ENCODE results near the gene ATPAF1.

The ATPAF1 gene

GRCh38 chr1:46616277-46617107 is 51.7 kb downstream of the ATPAF1 start, which contains the start of gene MOB3C:
Gene MOB3C (minus strand): TSS chr1:46616811. CDS start chr1:46613321, 3,490 bp downstream.
- DNase-seq (ENCODE audit: low read depth in 2 of 2) = peak; percentile 58 to 76

DNA sequence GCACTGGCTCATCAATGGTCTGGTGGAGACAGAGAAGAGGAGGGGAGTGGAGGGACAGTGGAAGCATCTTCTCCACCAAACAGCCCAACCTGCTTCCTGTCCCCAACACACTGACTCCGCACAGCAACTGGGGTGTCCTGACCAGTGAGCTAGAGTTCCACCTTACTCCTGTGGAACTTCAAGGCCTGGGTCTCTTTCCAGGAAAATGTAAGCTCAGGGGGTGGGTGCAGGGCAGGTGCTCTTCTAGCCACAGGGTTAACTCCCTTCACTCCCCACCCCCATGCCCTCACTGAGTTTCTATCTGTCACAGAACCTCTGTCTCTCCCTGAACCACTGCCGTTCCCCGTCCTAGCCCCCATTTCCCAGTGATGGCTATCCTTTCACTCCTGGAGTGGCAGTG is 52.4 kb downstream of the ATPAF1 start:
- no peak for DNase-seq (ENCODE audit: low read depth in 2 of 2)

- no peak for DNase-seq (ENCODE audit: low read depth in 2 of 2)
Observed at GRCh38 chr1:46615088-46615487, 53.1 kb downstream of the ATPAF1 start.

- no peak for DNase-seq (ENCODE audit: low read depth in 2 of 2)
Observed at GRCh38 chr1:46614604-46614984, 53.6 kb downstream of the ATPAF1 start.

DNA sequence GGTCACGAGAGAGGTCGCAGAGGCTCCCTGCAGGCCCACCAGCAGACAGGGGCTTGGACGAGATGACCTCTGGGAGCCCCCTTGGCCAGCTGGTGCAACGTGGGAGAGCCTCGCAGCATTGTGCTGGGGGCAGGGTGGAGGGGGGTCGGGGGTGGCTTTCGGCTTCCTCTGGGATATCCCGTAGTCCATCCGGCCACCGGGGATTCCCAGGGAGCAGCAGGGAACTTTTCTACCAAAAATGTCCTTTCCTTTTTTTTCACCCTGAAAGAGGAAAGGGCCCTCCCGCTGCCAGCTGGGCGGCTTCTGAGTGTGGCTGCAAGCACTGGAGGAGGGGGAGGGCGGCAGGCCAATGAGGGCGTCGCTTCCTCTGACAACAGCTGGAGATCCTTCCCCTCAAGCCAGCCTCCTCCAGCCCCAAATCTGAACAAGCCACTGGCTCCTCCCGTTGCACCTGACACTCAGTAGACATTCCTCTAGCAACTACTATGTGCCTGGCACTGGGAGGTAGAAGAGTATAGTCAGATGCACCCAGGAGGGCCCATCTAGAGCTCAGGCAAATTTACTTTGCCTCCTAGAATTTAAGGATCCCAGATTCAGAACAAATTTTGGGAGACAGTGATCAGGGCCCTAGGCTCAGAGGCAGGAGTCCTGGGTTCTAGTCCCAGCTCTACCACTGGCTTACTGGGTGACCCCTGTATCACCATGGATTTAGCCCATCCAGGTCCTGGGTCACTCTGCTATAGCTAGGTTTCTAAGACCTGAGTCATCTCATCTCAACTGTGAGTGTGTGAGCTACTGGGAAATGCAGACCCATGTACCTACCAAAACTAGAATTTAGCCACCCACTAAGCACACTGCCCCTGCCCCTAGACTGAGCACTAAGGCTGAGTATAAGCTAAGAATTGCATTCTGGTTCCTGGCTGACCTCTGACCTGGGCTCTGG is 54.2 kb downstream of the ATPAF1 start:
- no peak for DNase-seq (ENCODE audit: low read depth in 2 of 2)

DNA sequence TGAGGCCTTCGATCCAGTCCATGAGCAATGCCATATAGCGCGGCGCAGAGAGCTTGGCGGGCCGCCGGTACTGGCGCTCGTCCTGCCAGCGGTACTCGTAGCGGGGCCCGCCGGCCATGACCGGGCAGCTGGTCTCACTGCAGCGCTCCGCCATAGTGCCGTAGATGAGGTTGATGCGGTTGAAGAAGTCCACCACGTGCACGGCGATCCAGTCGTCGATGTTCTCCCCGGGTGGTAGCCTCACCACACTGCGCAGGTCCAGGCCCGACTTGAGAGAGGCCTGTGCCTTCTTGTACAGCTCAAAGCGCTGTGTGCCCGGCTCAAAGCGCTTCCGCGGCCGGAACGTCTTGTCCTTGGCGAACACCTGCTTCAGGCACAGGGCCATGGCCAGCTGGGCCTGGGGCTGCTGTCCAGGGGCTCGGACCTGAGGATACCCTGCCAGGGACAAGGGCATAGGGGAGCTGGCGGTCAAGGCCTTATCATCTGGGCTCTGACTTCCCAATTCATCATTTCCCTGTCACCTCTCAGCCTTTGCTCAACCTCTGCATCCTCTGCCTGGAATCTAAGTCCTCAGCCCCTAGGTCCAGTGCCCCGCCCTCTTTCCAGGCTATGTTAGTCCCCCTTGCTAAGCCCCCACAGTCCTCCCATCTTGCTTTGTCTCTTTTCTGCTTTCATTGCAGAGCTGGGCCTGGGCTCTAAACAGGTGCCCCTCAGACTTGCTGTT is 55.1 kb downstream of the ATPAF1 start:
- DNase-seq (ENCODE audit: low read depth in 2 of 2) = no peak

GRCh38 chr1:46611691-46612221 is 56.4 kb downstream of the ATPAF1 start:
- DNase-seq (ENCODE audit: low read depth in 2 of 2) = no peak

DNA sequence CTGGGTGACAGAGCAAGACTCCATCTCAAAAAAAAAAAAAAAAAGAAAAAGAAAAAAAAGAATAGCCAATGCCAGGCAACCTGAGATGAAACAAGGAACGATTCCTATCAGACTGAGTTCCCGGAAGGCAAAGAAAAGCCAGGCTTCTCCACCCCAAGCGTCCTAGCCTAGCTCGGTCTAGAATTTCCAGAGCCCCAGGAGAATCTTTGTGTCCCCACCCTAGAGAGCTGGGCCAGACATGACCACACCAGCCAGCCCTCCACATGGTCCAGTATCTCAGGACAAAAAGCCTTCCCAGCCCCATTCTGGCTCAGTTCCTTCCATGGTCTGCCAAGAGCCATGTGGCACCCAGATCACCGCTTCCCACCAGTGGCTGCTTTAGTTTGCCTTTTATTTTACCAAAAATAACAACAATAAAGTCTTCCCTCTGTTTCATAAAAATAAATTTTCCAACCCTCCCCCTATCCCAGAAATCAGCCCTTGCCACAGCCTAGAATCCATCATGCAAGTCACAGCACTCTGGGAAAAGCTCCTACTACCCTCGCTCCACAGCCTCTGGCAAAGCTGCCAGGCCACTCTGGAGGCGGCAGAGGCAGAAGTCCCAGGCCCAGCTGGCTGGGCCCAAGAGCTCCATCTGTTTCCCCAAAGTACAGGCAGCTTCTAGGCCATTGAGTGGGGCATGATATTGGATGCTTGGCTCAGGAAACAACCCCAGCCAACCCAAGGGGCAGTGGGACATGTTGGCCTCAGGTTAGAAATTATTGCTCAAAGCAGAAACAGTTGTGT is 60.6 kb downstream of the ATPAF1 start:
- DNase-seq (ENCODE audit: low read depth in 2 of 2) = no peak

DNA sequence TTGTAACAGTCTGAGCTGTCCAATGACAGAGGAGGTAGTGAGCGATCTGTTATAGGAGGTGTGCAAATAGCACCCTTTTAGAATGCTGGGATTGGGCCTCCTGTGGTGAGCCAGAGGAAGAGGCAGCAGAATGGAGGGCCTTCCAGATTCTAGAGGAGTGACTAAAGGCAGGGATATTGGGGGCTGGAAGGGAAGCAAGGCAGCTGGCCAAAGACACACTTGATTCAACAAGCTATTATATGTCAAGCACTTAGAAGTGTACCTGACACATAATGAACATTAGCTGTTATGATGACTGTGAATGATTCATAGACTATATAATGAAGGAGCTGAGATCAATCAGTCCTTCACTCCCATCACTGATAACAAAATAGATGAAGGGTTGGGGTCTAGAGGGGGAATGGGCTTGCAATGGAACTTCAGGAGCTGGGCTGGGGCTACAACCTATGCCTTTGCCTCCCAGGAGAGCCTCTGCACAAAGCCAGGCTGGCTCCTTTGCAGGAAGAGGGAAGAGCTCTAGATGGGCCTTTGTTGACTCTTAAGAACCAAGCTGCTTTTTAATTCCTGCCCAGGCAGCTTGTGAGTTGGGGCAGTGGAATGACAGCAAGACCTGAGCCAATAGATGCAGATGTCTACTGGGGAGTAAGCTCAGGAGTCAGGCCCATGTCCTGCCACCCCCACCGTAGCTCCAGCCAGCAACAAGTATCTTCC is 61.8 kb downstream of the ATPAF1 start:
- no peak for DNase-seq (ENCODE audit: low read depth in 2 of 2)

- DNase-seq (ENCODE audit: low read depth in 2 of 2) = no peak
Observed at GRCh38 chr1:46605232-46605631, 62.9 kb downstream of the ATPAF1 start.

DNA sequence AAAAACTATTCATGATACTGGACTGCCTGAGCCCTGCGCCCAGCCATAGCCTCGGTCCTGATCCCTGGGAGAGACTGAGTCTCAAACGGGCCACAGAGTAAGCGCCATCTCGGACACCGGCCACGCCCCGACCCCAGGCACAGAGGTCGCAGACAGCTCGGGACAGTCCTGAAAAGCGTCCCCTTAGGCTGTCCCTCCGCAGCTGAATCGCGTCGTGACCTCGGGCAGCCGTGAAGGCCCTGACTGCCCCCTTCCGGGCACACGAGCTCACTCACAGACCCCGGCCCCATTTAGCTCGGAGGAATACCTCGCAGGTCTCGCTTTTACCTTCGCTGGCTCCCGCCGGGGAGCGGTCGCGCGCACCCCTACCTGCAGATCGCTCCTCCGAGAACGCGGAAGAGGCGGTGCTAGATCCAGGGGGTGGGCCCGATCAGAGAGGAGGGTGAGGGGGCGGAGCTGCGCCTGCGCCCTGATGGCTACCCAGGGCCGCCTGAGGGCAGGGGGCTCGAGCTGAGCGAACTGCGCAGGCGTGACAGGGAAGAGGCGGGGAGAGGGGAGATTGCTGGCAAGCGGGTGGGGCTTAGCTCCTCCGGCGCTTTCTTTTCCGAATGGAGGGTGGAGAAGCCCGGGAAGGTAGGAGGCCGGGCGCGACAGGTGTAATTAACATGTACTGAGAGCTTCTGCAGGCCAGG is 64.2 kb downstream of the ATPAF1 start, which contains the start of gene MKNK1:
MKNK1 (minus strand) TSS at position 411 of the 692 bp plus-strand sequence. CDS start 20,941 bp downstream, outside the sequence.
- DNase-seq (ENCODE audit: low read depth in 2 of 2) = peak; percentile 96 to 97

GRCh38 chr1:46603481-46603857 is 64.7 kb downstream of the ATPAF1 start:
- DNase-seq (ENCODE audit: low read depth in 2 of 2) = no peak

DNA sequence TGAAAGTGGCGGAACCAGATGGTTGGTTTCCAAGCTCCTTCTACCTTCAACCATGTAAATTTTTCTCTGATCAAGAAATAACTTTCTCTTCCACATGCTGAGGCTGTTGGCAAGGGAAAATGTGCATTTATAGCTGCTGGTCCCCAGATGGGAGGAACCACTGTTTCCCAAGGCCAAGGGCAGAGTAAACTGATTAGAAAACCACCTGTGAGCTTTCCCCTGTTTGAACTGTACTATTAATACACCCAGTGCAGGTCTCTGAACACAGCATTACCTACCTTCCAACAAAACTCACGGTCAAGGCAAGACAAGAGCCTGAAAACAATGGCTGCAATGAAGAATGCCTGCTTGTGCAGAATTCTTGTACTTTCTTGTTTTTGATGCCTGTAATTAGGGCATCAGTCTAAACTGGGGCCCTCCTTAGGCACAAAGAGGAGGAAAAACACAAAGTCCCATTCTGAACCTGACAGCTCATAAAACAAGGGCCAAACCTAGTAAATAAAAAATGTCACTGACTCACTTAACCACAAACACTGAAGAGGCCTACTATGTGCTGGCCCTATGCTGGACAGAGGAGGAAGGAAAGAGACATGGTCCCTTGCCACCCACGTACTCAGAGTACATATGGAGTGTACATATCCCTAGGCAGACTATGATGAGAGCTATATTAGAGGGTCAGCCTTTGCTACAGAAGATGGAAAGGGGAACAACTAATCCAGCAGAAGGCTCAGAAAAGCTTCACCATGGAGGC is 66.7 kb downstream of the ATPAF1 start:
- DNase-seq (ENCODE audit: low read depth in 2 of 2) = no peak

GRCh38 chr1:46599059-46599970 is 68.8 kb downstream of the ATPAF1 start:
- DNase-seq (ENCODE audit: low read depth in 2 of 2) = no peak

DNA sequence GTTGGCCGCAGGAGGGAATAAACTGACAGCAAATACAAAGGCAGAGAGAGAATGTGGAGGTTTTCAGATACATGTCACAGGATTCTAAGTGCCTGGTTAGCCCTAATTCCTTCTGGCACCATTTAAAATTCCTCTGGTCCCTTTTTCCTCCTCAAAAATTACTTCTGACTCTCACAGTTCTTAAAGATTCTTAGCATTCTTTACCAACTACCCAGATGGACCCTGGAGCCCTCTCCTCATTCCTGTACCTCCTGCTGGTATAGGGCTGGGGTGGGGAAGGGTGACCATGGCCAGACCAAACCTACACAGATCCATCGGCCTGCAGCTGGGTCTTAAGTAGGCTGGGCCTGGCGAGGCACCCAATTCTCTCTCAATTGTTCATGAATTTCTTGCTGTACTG is 71.3 kb downstream of the ATPAF1 start:
- no peak for DNase-seq (ENCODE audit: low read depth in 2 of 2)

GRCh38 chr1:46596036-46596435 is 72.1 kb downstream of the ATPAF1 start:
- no peak for DNase-seq (ENCODE audit: low read depth in 2 of 2)

DNA sequence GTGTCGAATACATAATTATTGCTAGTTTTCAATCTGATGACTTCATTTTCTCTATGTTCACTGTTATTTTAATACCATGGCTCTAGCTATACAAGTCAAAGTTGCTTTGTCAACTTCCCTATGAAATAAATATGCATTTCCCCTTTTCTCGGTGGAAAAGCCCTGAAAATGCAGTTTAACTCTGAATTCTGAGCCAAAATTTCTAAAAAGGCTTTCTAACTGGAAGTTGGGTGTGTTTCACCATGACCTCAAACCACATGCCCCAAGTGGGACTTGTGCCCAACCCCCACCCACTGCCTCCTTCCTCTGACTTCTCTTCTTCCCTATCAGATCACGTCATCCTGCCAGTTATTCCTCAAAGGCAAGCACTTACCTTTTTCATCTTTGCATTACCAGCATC is 73.0 kb downstream of the ATPAF1 start:
- DNase-seq (ENCODE audit: low read depth in 2 of 2) = no peak

- DNase-seq (ENCODE audit: low read depth in 2 of 2) = no peak
Observed at GRCh38 chr1:46594063-46594462, 74.1 kb downstream of the ATPAF1 start.
